ENCODE measurements around the gene ZNF783. TPM values are rescaled to one million over a fixed set of nuclear protein-coding genes. Genes with fewer than 3 reads are reported as not detected.

The ZNF783 gene
- total and polyA plus RNA-seq, 10 donors = 7.7 to 24.8 (median 17.0) TPM

DNA sequence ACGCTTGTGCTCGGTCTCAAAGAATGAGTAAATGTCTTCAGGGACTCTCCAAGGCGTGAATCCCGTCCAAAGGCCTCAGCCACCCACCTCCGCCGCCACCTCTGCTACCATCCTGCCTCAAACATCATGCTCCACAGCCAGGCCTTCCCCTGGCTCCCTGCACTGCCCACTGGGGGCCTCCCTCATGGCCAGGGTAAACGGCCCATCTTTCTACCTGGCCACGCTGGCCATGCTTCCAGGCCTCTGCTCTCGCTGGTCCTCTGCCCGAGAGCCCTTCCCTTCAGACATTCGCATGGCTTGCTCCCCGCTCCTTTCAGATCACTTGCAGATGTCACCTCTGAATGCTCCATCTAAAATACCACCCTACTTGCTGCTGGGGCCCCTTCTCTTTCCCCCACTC lies 40.2 kb downstream of the ZNF783 start:
- intact Hi-C loops (cut with DNase I; ENCODE audit: low total_unique reads) = no loop called here
- 85 to 93% (median 89%) methylated on average over 12 of the region's 12 CpGs for WGBS, 5 donors
- Histone ChIP-seq H3K36me3 (no peaks in the 10 kb centered on the region), H3K4me3 (no peak overlapping the region), H3K27me3 (replicated peaks in 1 of 7) (peaks cover 0 to 7% (median 0%) of the 10 kb centered on the region in 7 donors), H3K9me3 (peaks cover 0 to 5% (median 2%) of the 10 kb centered on the region in 8 donors), H3K27ac (no peak overlapping the region), H3K4me1 (no peaks in the 10 kb centered on the region)
- no peak for DNase-seq
- TF ChIP-seq POLR2A (IDR thresholded peaks at IDR 0.05) = no peak
- no peak for TF ChIP-seq POLR2AphosphoS5 (IDR thresholded peaks at IDR 0.05)
- TF ChIP-seq, protein P1, sequence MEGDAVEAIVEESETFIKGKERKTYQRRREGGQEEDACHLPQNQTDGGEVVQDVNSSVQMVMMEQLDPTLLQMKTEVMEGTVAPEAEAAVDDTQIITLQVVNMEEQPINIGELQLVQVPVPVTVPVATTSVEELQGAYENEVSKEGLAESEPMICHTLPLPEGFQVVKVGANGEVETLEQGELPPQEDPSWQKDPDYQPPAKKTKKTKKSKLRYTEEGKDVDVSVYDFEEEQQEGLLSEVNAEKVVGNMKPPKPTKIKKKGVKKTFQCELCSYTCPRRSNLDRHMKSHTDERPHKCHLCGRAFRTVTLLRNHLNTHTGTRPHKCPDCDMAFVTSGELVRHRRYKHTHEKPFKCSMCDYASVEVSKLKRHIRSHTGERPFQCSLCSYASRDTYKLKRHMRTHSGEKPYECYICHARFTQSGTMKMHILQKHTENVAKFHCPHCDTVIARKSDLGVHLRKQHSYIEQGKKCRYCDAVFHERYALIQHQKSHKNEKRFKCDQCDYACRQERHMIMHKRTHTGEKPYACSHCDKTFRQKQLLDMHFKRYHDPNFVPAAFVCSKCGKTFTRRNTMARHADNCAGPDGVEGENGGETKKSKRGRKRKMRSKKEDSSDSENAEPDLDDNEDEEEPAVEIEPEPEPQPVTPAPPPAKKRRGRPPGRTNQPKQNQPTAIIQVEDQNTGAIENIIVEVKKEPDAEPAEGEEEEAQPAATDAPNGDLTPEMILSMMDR (IDR thresholded peaks at IDR 0.05 in 8 of 11, conservative IDR thresholded peaks at IDR 0.05 in 3 of 11) = no peak

DNA sequence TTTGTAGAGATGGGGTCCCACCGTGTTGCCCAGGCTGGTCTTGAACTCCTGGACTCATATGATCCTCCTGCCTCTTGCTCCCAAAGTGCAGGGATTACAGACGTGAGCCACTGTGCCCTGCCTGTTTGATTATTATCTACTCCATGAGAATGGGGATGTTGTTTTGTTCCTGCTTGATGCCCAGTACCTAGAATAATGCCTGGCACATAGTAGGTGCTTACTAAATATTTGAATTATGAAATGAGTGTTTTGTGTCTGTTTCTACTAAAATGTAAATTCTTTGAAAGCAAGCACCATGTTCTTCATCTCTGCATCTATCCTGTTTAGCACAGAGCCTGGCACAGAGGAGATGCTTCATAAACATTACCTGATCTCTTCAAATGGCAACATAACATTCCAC lies 40.9 kb downstream of the ZNF783 start:
- no peaks in the 10 kb centered on the region for H3K4me1 ChIP-seq
- no peak for TF ChIP-seq POLR2A (IDR thresholded peaks at IDR 0.05)
- TF ChIP-seq POLR2AphosphoS5 (IDR thresholded peaks at IDR 0.05) = no peak
- TF ChIP-seq, protein P1 (IDR thresholded peaks at IDR 0.05 in 8 of 11, conservative IDR thresholded peaks at IDR 0.05 in 3 of 11) = no peak
- peaks cover 0 to 5% (median 2%) of the 10 kb centered on the region in 8 donors for H3K9me3 ChIP-seq
- H3K4me3 ChIP-seq = no peak overlapping the region
- no peaks in the 10 kb centered on the region for H3K36me3 ChIP-seq
- 71 to 86% (median 77%) methylated on average over 2 of the region's 2 CpGs for WGBS, 5 donors
- no peak for DNase-seq
- intact Hi-C loops (cut with DNase I; ENCODE audit: low total_unique reads) = no loop called here
- H3K27me3 ChIP-seq (replicated peaks in 1 of 7) = peaks cover 0 to 7% (median 0%) of the 10 kb centered on the region in 7 donors
- no peak overlapping the region for H3K27ac ChIP-seq

DNA sequence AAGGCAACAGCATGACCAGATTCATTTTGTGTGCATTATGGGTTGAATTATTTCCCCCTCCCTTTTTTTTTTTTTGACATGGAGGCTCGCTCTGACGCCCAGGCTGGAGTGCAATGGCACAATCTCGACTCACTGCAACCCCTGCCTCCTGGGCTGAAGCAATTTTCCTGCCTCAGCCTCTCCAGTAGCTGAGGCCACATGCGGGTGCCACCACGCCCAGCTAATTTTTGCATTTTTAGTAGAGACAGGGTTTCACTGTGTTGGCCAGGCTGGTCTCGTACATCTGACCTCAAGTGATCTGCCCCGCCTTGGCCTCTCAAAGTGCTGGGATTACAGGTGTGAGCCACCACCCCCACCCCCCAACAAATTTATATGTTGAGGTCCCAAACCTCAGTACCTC lies 42.0 kb downstream of the ZNF783 start:
- TF ChIP-seq, protein P1 (IDR thresholded peaks at IDR 0.05 in 8 of 11, conservative IDR thresholded peaks at IDR 0.05 in 3 of 11) = no peak
- WGBS, 5 donors = 83 to 90% (median 86%) methylated on average over 7 of the region's 7 CpGs

DNA sequence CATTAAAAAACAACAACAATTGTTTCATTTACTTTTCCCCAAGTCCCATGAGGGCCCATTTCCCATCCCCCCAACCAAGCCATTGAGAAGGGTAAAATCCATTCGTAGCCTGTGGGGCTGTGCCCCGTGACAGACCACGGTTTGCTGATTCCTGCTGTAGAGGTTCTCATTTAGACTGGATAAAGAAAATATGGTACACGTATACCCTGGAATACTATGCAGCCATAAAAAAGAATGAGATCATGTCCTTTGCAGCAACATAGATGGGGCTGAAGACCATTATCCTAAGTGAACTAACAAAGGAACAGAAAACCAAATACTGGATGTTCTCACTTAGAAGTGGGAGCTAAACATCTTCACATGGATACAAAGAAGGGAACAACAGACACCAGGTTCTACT lies 44.9 kb downstream of the ZNF783 start:
- Histone ChIP-seq H3K36me3 (no peaks in the 10 kb centered on the region), H3K9me3 (peaks cover 0 to 4% (median 0%) of the 10 kb centered on the region in 8 donors), H3K4me1 (peaks cover 0 to 2% (median 0%) of the 10 kb centered on the region in 6 donors), H3K27ac (no peak overlapping the region), H3K27me3 (replicated peaks in 1 of 7) (peaks cover 0 to 6% (median 0%) of the 10 kb centered on the region in 7 donors), H3K4me3 (no peak overlapping the region)
- no peak for DNase-seq
- TF ChIP-seq POLR2AphosphoS5 (IDR thresholded peaks at IDR 0.05) (no peak), POLR2A (IDR thresholded peaks at IDR 0.05) (no peak)
- TF ChIP-seq, protein P1 (IDR thresholded peaks at IDR 0.05 in 8 of 11, conservative IDR thresholded peaks at IDR 0.05 in 3 of 11) = no peak
- WGBS, 5 donors = 87 to 95% (median 89%) methylated on average over 4 of the region's 4 CpGs
- intact Hi-C loops (cut with DNase I; ENCODE audit: low total_unique reads) = no loop called here

More for the DNA sequence above, 42.0 kb downstream of the ZNF783 start:
- DNase-seq = no peak
- H3K4me3 ChIP-seq = no peak overlapping the region
- H3K27me3 ChIP-seq (replicated peaks in 1 of 7) = peaks cover 0 to 7% (median 0%) of the 10 kb centered on the region in 7 donors
- intact Hi-C loops (cut with DNase I; ENCODE audit: low total_unique reads) = no loop called here
- H3K36me3 ChIP-seq = no peaks in the 10 kb centered on the region
- peaks cover 0 to 4% (median 0%) of the 10 kb centered on the region in 8 donors for H3K9me3 ChIP-seq
- H3K27ac ChIP-seq = no peak overlapping the region
- no peaks in the 10 kb centered on the region for H3K4me1 ChIP-seq

Measured in spleen (tissue), 11 donors.